OCI-LY7 (cell line): ENCODE results near the gene WASF1. TPM values are rescaled to one million over a fixed set of nuclear protein-coding genes. Genes with fewer than 3 reads are reported as not detected.
A peak's percentile ranks its signal among the peaks of the same experiment; 100 is the strongest.

Experiments
- Bru-seq: library from RNA; stranded (reverse); fragments of 400-500 nt; gene quantifications from one replicate; lab custom pipeline; 2021; lab: Mats Ljungman, UMichigan
- BruChase-seq, 2 experiments: library from RNA; stranded (reverse); fragments of 400-500 nt; gene quantifications; one replicate each; lab custom pipeline; 2021; lab: Mats Ljungman, UMichigan
- BruUV-seq: library from RNA; stranded (reverse); fragments of 400-500 nt; replicated peaks from 2 replicates; lab custom pipeline; 2021; lab: Mats Ljungman, UMichigan
- CTCF ChIA-PET: fragments of 300-600 bp; sonication (Branson Sonifier 250); formaldehyde crosslinking; loops from one replicate; lab custom pipeline; 2022; ENCODE audit warnings: antibody characterized with exemption; ENCODE audit not compliant: unreplicated experiment; lab: Charles Lee
- POLR2A ChIA-PET: fragments of 300-600 bp; sonication (Branson Sonifier 250); formaldehyde crosslinking; loops from one replicate; lab custom pipeline; 2022; ENCODE audit warnings: antibody characterized with exemption; lab: Charles Lee
- DNase-seq: peaks from one replicate; pipeline ENCODE4 v3.0.0-alpha.2; 2015; ENCODE audit warnings: low spot score
- H2AFZ ChIP-seq: fragments of 200-600 bp; sonication (generic), shearing (Covaris generic); 2 replicates; pipeline ENCODE4 v1.6.1; 2014; ENCODE audit warnings: mild to moderate bottlenecking, antibody characterized with exemption, low read length, moderate library complexity
- H3K27ac ChIP-seq: fragments of 200-600 bp; sonication (generic); 2 replicates; pipeline ENCODE4 v1.5.1; 2014; ENCODE audit warnings: mixed run types, low read depth, mild to moderate bottlenecking, moderate library complexity, low read length, inconsistent platforms; ENCODE audit not compliant: poor library complexity, severe bottlenecking
- H3K36me3 ChIP-seq: fragments of 200-600 bp; sonication (generic); 2 replicates; pipeline ENCODE4 v1.6.1; 2014; ENCODE audit warnings: mild to moderate bottlenecking, antibody characterized with exemption, low read length, moderate library complexity, mixed read lengths; ENCODE audit not compliant: insufficient read depth
- H3K4me1 ChIP-seq: fragments of 200-600 bp; sonication (generic); 2 replicates; pipeline ENCODE4 v1.5.1; 2014; ENCODE audit warnings: mild to moderate bottlenecking, low read length; ENCODE audit not compliant: insufficient read depth, poor library complexity, severe bottlenecking
- H3K4me2 ChIP-seq: fragments of 200-600 bp; sonication (generic); 2 replicates; pipeline ENCODE4 v1.6.1; 2014; ENCODE audit warnings: mild to moderate bottlenecking, low read length
- H3K4me3 ChIP-seq: fragments of 200-600 bp; sonication (generic); 2 replicates; pipeline ENCODE4 v1.5.1; 2014; ENCODE audit warnings: mild to moderate bottlenecking, low read depth, low read length; ENCODE audit not compliant: poor library complexity, severe bottlenecking
- H3K79me2 ChIP-seq: fragments of 200-600 bp; sonication (generic); 2 replicates; pipeline ENCODE4 v1.6.1; 2016; ENCODE audit warnings: low read depth, mild to moderate bottlenecking, low read length, moderate library complexity, mixed read lengths; ENCODE audit not compliant: insufficient read depth
- H3K9me2 ChIP-seq: fragments of 200-600 bp; sonication (generic); 2 replicates; pipeline ENCODE4 v1.6.1; 2016; ENCODE audit warnings: mild to moderate bottlenecking, low read length, mixed read lengths; ENCODE audit not compliant: insufficient read depth
- H3K9me3 ChIP-seq: fragments of 200-600 bp; sonication (generic); 2 replicates; pipeline ENCODE4 v1.6.1; 2014; ENCODE audit warnings: mild to moderate bottlenecking, mixed run types, low read length, mixed read lengths
- H4K20me1 ChIP-seq: fragments of 200-600 bp; sonication (generic); 2 replicates; pipeline ENCODE4 v1.6.1; 2014; ENCODE audit warnings: mild to moderate bottlenecking, antibody characterized with exemption, low read length, moderate library complexity, mixed read lengths; ENCODE audit not compliant: insufficient read depth
- CTCF ChIP-seq: fragments of 200-600 bp; sonication (generic); conservative IDR thresholded peaks from 2 replicates; pipeline ENCODE4 v1.5.1; 2014; ENCODE audit warnings: mild to moderate bottlenecking, antibody characterized with exemption, low read length, moderate library complexity, mixed read lengths
- EZH2phosphoT487 ChIP-seq: fragments of 200-600 bp; sonication (generic); IDR thresholded peaks from 2 replicates; pipeline ENCODE4 v1.6.1; 2018; ENCODE audit warnings: low read depth, borderline replicate concordance, mild to moderate bottlenecking, mixed run types, antibody characterized with exemption, low read length, moderate library complexity, mixed read lengths
- intact Hi-C: fragments of 100-400 bp; cut with micrococcal nuclease; formaldehyde crosslinking; loops from one replicate; pipeline ENCODE4 v1.10.0; 2022; ENCODE audit not compliant: unreplicated experiment
- long read RNA-seq: library from polyadenylated mRNA; stranded (forward); transcript quantifications from one replicate; pipeline ENCODE4 v2.0.0, GENCODE V29; 2022
- total RNA-seq, 2 experiments: library from RNA; depleted of rRNA in 1 of 2; stranded (reverse); fragments of >200 nt in 1 of 2; shearing (Covaris generic) in 1 of 2; gene quantifications; 2 replicates each; pipeline ENCODE4 v1.2.3, GENCODE V29; 2014 to 2022

Gene WASF1
- total RNA-seq (2014; rRNA removed; shearing (Covaris generic)) (21.7 and 34.6 TPM in 2 replicates), total RNA-seq (2022) (78.4 and 90.6 TPM in 2 replicates), Bru-seq, nascent RNA (percentile 92 among the genes with signal in this experiment), BruChase-seq, experiment 1, labeled RNA remaining after a 6-hour chase (percentile 91 among the genes with signal in this experiment), BruChase-seq, experiment 2, labeled RNA remaining after a 2-hour chase (percentile 89 among the genes with signal in this experiment)
- long read RNA-seq, transcript WASF1-202 (10 exons, 3,075 nt): minor isoform, 20 of 262 reads
- long read RNA-seq, transcript WASF1-206 (10 exons, 3,122 nt): minor isoform, 16 of 262 reads
- long read RNA-seq, transcript WASF1-205 (9 exons, 2,675 nt): major isoform, 141 of 262 reads
- long read RNA-seq, partial matches to known transcripts: 14 of 262 reads
- long read RNA-seq, other reads (novel, unspliced or antisense): 66 of 262 reads

DNA sequence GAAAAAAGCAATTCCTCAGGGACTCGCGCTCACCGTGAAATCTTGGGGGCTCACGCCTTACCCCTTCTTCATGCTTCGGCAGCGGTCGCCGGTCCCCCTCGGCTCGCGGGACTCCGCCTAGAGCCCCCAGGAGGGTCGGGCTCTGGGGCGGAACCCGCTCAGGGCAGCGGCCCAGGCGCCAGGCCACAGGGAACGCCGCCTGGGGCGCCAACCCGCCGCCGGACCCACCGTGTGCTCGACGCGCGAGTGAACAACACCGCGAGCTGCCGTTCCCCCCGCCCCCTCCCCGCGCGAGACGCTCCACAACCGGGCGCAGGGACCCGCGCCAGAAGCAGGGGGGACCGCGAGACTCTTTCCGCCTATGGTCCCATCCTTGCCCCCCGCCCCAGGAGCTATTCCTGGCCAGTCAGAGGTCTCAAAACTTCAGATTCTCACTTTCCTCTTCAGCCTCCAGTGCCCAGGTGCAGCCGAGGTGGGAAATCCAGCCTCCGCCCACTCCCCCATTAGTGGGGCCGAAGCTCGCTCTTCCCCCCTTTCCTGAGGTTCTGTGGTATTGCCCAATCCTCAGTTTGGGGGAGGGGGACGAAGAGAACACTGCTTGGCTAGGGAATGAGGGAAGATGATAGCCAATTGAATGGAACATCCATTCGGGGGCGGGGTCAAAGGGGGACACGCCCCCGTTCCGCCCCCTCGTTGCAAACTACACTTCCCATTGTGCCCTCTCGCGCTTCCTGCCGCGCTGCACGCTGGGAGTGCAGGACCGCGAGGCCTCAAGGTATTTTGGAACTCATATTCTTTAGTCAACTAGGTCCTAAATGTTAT lies at the start of gene WASF1:
TSS of gene WASF1 (minus strand) at position 265 of the 822 bp plus-strand sequence. CDS start 52,069 bp downstream, outside the sequence.
- intact Hi-C loops: loop anchor here (2.0 to 10.0 kb wide), 7 partner anchors 27 to 695 kb away; partner anchors contain the start of genes AK9, AMD1 and FIG4
- Histone ChIP-seq H3K36me3 (peaks cover 23% of the 10 kb centered on the region; the same call in 1 of the 2 replicates), H4K20me1 (peaks cover 21% of the 10 kb centered on the region; the same call in 1 of the 2 replicates), H3K27ac (peak within 1 kb of the TSS; percentile 74), H3K9me3 (no peaks in the 10 kb centered on the region), H3K4me2 (peak within 1 kb of the TSS; percentile 95), H3K4me3 (peak within 1 kb of the TSS; percentile 83), H3K9me2 (no peaks in the 10 kb centered on the region), H2AFZ (peak within 1 kb of the TSS; percentile 76), H3K4me1 (peaks cover 51% of the 10 kb centered on the region), H3K79me2 (peaks cover 87% of the 10 kb centered on the region)
- CTCF ChIA-PET: interaction anchor here (0.6 to 3.1 kb wide), 4 partner anchors 27 to 462 kb away, joined by 3 to 20 read pairs (median 5); no protein-coding TSS in a partner anchor
- TF ChIP-seq CTCF (no peak), EZH2phosphoT487 (no peak)
- no TSS peak for BruUV-seq
- POLR2A ChIA-PET: interaction anchor here (0.5 to 5.5 kb wide), 19 partner anchors 8 to 1009 kb away, joined by 3 to 55 read pairs (median 3); partner anchors contain the start of genes AK9 and FIG4
- DNase-seq: peak; percentile 97

DNA sequence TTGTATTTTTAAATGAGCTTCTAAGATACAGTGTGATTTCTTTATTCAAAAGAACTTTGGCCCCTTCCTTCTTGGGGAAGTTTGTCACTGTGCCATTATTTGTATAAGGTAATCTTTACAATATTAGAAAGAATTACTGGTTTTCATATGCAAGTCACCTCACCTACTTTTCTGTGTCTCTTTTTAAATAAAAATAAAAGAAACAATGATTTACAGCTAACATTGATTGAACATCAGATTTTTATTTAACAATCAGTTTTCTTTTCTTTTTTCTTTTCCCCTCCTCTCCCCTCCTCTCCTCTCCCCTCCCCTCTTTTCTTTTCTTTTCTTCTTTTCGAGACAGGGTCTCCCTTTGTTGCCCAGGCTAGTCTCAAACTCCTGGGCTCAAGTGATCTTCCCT lies 46.8 kb upstream of the WASF1 start:
- Histone ChIP-seq H3K9me2 (no peaks in the 10 kb centered on the region), H3K79me2 (no peaks in the 10 kb centered on the region), H3K4me1 (no peaks in the 10 kb centered on the region), H3K4me2 (no peak overlapping the region), H3K4me3 (no peak overlapping the region), H3K27ac (no peak overlapping the region), H2AFZ (no peak overlapping the region), H3K9me3 (no peaks in the 10 kb centered on the region), H3K36me3 (peaks cover 71% of the 10 kb centered on the region), H4K20me1 (no peaks in the 10 kb centered on the region)
- TF ChIP-seq EZH2phosphoT487: no peak
- TF ChIP-seq CTCF: no peak
- ChIA-PET POLR2A (interaction anchor here (0.8 to 1.1 kb wide), 3 partner anchors 9 to 18 kb away, joined by 3 to 4 read pairs (median 3); no protein-coding TSS in a partner anchor), CTCF (no interaction called here)
- no peak for DNase-seq
- BruUV-seq: no TSS peak
- intact Hi-C loops: no loop called here
